NCI-H2196 treated with DMSO at 0.1 percent for 48 hours (cell line): Measurements from ENCODE around the gene CCDC88C.

ENCODE experiments used
- DNase-seq: peaks from one replicate; lab custom pipeline; 2025; ENCODE audit not compliant: unreplicated experiment; lab: John Stamatoyannopoulos, UW

Gene CCDC88C

DNA sequence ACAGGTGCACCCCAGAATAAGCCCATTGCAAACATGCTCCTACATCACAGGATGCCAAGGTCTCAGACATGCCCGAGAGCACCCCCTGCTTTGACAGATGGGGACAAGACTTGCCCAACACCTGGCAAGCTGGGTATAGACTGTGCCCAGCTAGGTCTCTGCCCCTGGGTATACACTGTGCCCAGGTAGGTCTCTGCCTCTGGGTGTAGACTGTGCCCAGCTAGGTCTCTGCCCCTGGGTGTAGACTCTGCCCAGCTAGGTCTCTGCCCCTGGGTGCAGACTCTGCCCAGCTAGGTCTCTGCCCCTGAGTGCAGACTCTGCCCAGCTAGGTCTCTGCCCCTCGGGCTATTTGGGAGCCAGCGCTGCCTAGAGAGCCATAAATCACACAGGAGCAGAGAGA is 85.9 kb downstream of the CCDC88C start:
- DNase-seq: no peak

DNA sequence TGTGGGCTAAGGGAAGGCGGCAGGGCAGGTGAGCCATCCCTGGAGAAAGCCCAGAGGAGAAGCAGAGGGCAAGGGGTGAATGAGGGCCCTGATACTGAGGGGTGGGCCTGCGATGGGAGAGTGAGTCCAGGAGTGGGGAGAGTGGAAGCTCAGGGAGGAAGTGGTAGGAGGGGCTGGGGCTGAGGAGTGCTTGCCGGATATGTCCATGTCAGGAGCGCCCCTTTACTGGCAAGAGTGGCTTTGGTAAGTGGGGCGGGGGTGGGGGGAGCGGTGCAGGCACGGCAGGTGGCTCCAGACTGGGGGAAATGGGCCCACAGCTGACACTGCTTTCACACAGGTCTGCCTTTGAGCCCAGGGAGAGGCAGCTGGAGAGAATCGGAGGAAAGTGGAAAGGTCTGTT is 86.8 kb downstream of the CCDC88C start:
- DNase-seq: no peak

DNA sequence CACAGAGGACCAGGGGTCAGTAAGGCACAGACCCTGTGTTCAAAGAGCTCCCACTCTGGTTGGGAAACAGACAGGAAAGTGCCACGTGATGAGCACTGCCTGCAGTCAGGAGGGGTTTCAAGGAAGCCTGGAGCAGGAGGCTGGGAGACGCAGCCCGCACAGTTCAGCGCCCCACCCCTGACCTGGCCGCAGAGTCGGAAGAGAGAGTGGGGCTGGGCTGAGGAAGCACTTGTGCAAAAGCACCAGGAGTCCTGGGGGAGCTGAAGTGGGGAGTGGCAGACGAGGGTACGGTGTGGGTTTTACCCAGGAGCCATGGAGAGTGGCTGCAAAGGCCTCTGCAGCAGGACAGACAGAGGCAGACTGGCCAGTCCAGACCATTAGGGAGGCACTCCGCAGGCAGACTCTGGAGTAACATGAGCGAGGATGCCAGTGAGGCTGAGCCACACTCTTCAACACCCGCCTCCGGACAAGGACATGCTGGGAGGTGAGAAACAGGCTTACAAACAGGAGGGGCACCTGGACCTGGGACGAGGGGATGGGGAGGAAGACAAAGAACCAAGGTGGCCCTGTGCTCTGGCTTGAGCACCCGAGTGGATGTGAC is 87.4 kb downstream of the CCDC88C start:
- DNase-seq: no peak

DNA sequence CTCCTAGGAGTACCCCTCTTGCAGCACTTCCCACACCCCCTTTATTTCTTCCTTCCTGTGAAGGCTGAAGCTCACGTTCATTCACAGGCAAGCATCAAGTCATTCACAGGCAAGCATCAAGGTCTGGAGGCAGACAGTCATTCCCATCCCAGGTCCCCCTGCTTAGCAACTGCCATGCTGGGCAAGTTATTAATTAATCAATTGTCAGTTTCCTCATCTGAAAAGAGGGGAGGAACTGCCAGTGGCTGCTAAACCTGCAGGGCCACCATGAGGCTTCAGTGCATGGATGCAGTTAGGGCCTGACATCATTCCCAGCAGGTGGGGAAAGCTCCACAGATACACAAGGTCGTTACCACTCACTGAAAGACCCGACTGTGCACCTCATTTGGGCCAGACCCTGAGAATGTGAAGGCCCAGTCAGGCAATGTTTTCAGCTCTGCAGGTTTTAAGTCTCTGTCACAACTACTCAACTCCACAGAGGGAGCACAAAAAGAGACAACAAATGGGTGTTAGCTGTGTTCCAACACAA is 88.1 kb downstream of the CCDC88C start:
- DNase-seq: no peak

- no peak for DNase-seq
Measured at GRCh38 chr14:91328313-91329050, 89.1 kb downstream of the CCDC88C start.

- no peak for DNase-seq
Measured at GRCh38 chr14:91327661-91328312, 89.8 kb downstream of the CCDC88C start.

- DNase-seq: no peak
Measured at GRCh38 chr14:91327250-91327595, 90.4 kb downstream of the CCDC88C start.

GRCh38 chr14:91326514-91327249 is 90.9 kb downstream of the CCDC88C start:
- DNase-seq: no peak

DNA sequence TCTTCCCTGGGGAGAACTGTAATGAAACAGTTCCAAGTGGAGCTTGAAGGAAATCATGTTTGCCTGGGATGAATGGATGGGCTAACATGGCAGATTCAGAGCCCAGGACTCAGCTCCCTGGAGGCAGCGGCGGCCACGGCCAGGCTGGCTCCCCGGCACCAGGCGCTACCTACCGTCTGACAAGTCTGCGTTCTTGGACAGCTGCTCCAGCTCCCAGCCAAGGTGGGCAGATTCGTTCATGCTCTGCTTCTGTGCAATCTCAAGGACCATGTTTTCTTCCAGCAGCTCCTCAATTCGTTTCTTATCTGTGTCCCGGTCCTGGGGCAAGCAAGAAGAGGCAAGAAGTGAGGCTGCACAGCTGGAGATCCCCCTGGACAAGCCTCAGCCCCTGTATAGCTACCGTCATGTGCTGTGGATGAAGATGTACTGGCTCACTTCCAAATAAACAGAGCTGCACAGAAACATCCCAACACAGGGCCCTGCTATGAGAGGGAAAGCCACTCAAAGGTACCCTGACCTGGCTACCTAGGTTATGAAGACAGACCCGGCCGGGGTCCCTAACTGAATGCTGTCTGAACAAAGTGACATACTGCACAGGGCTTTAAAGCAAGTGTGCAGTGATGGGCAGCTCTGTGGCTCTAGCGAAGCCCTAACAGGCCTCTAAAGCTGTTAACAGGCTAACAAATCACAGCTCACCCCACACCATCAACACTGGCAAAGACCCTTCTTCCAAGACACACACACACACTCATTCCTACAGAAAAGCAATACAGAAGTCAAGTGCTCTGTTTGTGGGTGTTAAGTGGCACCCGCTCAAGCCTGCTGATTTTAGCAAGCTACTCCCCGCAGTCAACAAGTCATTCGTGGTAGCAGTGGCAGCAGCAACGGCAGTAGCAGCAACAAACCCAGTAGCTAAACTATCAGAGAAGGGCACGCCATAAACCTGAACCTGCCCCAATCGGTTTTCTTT is 92.7 kb downstream of the CCDC88C start:
- DNase-seq: no peak

DNA sequence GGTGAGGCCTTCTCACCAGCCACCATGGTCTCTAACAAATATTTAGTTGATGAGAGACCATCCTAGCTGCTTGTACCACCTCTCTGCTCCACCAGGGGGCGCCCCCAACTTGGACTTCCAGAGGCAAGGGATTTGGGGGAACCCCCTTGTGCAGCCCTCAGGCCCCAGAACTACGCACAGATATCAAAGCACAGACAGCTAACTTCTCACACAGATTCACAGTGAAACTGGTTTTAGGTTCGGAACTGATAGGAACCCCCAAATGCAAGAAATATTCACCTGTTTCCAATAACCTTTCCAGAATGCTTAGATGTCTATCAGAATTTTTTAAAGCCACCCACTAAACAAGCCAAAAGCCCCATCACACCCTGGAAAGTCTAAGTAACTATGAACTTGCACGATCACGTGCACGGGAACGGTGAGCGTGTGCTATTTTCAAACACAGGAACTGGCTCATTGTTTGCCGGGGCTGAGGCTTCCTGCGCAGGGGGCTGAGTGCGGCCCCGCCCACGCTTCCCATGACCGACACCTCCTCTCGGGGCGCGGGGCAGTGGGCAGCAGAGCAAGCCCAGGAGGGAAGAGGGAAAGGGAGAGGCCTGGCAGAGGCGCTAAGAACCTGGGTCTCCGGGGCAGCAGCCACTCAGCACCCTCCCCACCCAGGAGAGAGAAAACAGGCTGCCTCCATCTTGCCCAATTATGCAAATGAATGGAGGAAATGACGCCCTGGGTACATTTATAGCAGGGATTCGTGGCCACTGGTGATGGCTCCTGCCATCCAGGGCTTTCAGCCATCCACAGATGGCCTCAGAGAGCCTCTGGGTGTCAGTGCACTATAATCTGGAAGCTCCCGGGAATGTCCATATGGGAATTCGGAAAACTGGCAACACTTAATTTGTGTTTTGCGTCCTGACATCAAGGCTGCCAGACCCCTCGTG is 93.7 kb downstream of the CCDC88C start:
- DNase-seq: peak; percentile 11

GRCh38 chr14:91323031-91323430 is 94.6 kb downstream of the CCDC88C start:
- no peak for DNase-seq

- no peak for DNase-seq
Measured at GRCh38 chr14:91322623-91323022, 95.0 kb downstream of the CCDC88C start.

GRCh38 chr14:91321131-91321530 is 96.5 kb downstream of the CCDC88C start:
- no peak for DNase-seq

- no peak for DNase-seq
Measured at GRCh38 chr14:91320266-91320665, 97.4 kb downstream of the CCDC88C start.

- no peak for DNase-seq
Measured at GRCh38 chr14:91318911-91319310, 98.7 kb downstream of the CCDC88C start.

DNA sequence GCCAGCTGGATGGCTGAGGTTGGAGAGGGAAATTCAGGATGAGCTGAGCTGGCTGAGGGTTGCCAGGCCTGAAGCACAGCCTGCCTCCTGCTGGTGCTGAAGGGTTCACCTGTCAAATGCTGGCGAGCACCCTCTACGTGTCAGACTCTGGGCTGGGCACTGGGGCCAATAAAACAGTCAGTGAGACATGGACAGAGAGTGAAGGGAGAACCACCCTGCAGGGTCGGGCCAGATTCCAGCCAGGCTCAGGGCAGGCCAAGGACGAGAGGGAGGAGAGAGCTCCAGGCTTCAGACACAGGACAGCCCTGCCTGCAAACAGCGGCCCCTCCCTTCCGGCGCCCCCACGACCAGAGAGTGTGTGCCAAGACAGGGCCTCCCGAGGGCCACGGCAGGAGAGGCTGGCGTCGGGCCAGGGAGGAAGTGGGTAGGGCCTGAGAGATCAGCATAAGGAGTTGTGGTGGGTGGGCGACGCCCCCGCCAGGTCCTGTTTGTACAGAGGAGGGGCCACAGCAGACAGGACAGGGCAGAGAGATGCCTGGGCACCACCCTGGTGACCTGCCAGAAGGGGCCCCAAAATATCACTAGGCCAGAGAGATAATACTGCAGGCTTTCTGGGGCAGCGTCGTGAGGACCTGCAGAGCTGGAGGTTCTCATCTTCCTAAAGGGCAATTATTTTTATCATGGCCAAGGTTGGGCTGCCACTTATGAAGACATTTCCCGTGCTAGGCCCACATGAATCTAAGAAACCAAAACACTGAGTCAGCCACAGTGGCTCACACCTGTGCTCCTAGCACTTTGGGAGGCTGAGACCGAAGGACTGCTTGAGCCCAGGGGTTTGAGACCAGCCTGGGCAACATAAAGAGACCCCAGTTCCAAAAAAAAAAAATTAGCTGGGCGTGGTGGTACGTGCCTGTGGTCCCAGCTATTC is 100.0 kb downstream of the CCDC88C start:
- peak; percentile 12 for DNase-seq

DNA sequence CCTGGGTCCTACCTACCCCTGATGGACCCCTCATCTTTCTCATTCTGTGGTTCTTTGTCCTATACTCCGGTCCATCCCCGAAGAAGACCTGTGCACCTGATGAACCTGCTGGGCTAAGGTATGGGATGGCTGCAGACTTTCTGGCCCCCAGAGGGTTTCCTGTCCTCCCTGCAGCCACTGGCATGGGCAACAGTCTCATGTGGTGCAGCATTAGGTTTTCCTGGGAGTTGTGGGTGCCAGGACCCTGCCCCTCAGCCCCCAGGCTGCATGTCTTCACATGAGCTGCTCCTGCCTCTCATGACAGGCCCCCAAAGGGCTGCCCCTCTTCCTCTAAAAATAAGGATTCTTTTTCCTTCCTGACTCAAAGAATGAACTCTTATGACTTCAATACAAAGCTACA is 100.9 kb downstream of the CCDC88C start:
- DNase-seq: no peak

- DNase-seq: no peak
Measured at GRCh38 chr14:91315844-91316267, 101.8 kb downstream of the CCDC88C start.
